8988T (cell line): ENCODE measurements around the gene SLC2A5.
"Not testable (repeated sequence)": the region's sequence is repeated elsewhere in the genome, so short reads cannot be mapped to it uniquely, and the experiment has no call there.

Experiments used
- DNase-seq: peaks from one replicate; pipeline ENCODE4 v3.0.0; 2011

The SLC2A5 gene, protein sequence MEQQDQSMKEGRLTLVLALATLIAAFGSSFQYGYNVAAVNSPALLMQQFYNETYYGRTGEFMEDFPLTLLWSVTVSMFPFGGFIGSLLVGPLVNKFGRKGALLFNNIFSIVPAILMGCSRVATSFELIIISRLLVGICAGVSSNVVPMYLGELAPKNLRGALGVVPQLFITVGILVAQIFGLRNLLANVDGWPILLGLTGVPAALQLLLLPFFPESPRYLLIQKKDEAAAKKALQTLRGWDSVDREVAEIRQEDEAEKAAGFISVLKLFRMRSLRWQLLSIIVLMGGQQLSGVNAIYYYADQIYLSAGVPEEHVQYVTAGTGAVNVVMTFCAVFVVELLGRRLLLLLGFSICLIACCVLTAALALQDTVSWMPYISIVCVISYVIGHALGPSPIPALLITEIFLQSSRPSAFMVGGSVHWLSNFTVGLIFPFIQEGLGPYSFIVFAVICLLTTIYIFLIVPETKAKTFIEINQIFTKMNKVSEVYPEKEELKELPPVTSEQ

DNA sequence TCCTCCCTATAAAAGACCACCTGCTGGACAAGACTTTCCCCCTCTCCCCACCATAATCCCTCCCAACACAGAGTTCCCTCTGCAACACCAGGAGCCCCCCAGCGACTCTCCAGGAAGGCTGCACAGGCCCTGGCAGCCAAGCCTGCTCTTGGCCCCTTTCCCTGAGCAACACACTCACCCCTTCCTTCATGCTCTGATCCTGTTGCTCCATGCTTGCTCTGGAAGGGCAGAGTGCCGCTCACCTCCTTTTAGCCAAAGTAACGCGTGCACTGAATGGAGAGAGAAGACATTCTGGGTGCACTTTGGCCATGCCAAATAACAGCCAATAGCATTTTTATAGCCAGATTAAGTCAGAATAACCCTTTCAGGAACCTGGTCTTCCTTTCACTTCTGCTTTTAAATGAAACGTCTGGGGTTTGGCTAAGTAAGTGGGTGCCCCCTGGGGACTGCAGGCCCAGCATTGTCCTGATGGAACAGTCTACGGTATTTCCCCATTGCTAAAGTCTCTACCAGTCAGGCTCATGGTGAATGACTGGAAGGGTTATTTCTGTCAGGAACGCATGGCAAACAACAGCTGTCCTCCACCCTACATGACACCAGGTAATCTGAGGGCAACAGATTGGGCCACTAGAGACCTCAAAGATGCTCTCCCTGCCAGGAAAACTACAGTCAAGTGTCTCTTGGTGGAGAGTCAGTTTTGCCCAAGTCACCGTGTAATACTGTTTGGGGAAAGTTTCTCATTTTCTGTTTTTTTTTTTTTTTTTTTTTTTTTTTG lies at the start of gene SLC2A5:
TSS of gene SLC2A5 (minus strand) at position 310 of the 775 bp plus-strand sequence. CDS start at position 211, 99 bp downstream.
- DNase-seq = no peak

DNA sequence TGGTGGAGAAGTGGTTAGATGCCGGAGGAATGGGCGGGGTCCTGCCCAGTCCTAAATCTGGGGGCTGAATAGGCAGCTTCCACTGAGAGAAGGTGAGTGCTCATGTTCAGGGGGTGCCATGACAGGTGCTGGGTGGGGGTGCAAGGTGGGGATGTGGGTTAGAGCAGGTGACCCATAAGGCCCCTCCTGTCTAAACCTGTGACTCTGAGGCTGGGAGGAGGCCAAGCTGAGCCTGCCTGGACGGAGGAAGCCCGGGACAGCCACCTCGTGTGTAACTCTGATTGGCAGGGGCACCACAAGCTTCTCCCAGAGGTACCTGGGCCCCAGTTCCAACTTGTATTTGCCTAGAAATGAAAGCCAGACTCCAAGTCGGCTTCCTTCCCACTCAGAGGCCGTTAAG lies 48.8 kb upstream of the SLC2A5 start:
- DNase-seq = no peak

DNA sequence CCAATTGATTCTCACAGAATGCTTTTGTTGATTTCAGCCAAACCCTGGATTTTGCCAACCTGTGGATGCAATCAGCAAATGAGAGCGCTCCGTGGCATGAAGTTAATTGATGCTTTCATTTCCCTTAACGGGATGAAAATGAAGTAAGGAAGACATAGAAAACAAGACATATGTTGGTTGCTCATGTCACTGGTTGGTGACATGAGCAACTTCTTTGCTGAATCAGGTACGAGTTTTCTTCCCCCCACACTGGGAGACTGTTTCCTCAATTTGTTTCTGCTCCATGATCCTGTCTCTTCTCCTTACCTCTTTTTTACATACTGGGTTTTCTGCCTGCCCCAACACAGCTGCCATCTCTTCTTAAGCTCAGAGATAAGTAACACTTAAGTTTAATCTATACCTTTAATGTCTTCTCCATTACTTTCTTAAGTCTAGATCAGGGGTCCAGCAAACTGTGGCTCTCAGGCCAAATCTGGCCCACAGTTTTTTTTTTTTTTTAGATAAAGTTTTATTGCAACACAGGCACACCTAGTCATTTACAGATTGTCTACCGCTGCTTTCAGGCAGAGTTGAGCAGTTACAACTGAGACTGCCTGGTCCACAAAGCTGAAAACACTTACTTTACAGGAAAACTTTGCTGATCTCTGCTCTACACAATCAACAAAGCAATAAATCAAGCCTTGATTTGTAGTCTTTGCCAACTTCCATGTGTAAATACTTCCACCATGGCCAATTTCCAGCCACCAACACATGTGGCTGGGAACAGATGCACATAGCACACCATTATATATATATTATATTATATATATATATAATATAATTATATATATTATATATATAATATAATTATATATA lies 46.1 kb upstream of the SLC2A5 start:
- no peak for DNase-seq

DNA sequence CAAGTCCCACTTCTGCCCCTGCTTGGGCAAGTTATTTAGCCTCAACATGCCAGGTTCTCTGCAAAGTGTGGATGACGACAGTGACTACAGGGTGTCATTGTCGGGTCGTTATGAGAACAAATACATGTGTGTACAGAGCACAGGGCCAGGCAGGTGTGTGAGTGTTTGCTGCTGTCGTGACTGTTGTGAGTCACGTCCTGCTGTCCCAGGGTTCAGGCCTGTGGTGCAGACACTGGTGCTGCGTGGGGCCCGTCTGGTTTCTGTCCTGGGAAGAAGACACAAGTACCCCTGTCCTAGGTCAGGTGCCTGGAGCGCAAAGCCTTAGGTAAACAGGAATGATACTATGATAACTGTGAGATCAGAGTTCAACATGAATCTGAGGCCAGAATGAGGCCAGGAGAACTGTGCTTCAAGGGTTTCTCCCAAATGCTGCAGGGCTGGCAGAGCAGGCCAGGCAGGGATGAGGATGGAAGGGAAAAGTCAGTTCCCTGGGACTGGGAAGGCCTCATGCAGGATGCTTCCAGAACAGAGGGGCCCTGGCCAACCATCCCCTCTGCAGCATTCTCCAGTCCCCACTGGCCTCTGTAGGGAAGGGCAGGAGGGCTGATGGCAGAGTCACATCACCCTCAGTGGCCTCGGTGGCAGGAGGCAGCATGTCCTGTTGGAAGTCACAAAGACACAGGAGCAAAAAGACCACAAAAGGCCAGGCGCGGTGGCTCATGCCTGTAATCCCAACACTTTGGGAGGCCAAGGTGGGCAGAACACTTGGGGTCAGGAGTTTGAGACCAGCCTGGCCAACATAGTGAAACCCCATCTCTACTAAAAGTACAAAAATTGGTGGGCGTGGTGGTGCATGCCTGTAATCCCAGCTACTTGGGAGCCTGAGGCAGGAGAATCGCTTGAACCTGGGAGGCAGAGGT lies 43.8 kb upstream of the SLC2A5 start:
- DNase-seq = no peak

DNA sequence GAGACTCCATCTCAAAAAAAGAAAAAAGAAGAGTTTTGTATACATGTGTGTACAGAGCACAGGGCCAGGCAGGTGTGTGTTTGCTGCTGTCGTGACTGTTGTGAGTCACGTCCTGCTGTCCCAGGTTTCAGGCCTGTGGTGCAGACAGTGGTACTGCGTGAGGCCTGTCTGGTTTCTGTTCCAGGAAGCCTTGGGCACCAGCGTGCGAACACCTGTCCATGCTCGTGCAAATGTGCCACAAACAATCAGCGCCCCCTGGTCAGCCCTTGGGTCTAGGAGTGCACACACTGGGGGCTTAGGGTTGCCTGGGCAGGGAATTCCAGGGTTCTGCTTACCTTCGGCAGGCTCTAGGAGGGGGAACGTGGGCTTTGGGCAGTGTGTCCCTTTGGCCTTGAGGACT lies 42.5 kb upstream of the SLC2A5 start:
- DNase-seq = no peak

DNA sequence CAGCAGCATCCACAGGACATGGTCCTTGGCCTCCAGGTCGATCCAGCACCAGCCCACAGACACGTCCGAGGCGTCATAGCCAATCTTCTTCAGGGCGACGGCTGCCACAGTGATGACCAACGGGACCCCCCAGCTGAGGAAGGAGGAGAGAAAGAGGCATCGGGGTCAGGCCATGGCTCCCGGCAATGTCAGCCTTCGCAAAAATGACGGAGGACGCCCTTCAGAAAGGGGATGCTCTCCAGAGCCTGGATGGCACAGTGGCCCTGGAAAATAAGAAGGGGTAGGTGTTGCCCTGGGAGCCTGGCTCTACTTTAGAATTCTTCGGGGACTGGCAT lies 41.9 kb upstream of the SLC2A5 start:
- no peak for DNase-seq

DNA sequence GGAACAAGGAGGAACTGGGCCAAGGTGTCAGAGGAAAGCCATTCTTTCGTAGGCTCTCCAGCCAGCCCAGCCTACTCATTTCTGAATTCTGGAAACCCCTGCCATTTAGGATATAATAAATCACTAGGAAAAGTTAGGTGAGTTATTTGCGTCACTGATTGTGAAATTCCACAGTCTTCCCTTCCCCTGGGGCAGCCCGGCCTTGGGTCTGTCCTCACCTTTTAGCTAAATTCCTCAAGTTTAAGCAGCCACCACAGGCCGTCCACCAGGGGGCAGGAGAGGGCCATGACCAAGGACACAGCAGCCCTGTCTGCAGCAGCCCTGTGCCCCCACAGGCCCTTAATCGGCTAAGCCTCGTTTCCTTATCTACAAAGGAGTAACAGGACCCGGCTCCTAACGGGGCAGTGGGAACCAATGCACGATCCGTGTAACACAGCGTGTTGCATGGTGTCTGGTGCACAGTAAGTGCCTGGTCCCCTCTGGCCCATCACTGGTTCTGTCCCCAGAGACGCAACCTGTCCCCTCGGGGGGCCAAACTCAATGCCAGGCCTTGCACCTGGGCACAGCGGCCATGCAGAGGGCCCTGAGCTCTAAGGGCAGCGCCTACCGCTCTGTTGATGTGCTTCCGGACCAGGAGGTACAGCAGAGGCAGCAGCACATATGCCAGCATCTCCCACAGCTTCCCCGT lies 41.4 kb upstream of the SLC2A5 start:
- DNase-seq = peak; percentile 62

DNA sequence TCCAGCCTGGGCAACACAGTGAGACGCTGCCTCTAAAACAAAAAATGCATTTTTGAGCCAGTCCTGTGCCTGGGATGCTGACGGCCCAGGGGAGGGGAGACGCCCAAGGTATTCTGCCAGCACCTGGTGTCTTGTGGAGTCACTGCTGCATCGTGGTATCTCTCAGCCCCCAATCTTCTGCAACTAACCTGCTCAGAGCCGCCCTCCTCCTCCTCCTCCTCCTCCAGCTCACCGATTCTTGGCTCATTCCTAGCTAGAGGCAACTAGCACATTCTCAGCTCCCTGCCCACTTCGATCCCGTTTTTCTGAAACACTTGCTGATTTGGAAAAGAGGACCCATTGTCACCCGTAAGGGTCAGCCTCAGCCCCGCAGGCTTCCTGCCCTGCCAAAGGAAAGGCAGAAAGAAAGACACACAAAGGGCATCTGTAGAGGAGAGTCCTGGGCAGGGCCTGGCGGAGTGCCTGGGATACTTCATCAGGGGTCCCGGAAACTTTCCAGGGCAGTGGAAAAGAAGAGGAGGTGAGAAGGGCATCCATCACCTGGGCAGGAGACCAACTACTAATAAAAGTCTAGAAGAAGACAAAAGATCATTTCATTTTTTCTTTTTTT lies 38.7 kb upstream of the SLC2A5 start:
- no peak for DNase-seq

DNA sequence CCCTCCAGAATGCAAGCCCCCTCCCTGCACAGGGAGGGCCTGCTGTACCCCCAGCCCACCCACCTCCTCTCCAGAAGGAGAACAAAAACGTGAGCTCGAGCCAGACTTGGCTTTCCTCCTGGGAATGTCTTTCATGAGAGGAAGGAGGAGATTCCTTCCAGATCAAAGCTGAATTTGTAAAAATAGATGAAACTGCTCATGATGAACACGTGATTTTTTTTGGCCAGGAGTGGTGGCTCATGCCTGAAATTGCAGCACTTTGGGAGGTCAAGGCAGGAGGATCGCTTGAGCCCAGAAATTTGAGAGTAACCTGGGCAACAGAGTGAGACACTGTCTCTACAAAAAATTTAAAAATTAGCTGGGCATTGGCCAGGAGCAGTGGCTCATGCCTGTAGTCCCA lies 37.7 kb upstream of the SLC2A5 start:
- DNase-seq = no peak

DNA sequence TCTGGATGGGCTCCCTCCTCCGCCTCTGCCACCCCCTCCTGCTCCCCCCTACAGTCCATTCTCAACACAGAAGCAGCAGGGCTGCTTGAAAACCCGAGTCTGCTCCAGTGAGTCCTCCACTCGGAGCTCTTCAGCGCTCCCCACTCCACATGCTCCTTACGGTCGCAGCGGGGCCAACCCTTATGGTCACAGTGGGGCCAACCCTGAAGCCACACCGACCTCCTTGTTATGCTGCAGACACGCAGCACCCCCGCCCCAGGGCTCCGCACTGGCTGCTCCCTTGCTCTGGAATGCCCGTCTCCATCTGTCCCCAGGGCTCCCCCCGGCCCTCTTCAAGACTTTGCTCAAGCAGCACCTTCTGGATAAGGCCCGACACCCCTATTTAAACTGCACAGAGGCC lies 36.9 kb upstream of the SLC2A5 start:
- no peak for DNase-seq

DNA sequence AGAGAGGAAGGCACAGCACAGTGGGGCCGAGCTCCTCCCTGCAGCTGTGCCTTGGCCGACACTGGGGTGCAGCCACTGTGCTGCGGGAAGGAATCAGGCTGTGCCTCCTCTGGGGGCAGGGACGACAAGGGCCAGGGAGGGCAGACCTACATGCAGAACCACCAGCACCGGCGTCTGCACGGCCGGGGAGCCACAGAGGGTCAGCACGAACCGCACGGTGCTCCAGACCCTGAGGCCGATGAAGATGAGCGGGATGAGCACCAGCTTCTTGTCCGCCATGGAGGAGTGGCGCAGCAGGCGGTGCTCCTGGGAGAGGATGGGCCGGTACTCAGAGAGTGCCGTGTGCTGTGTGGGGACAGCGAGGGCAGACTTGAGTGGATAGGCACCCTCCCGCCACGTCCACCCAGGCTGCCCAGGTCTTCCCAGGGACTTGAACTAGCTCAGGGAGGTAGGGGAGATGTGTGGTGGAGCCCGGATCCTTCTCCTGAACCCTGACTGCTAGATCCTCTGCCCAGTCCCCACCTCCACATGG lies 36.0 kb upstream of the SLC2A5 start:
- no peak for DNase-seq

DNA sequence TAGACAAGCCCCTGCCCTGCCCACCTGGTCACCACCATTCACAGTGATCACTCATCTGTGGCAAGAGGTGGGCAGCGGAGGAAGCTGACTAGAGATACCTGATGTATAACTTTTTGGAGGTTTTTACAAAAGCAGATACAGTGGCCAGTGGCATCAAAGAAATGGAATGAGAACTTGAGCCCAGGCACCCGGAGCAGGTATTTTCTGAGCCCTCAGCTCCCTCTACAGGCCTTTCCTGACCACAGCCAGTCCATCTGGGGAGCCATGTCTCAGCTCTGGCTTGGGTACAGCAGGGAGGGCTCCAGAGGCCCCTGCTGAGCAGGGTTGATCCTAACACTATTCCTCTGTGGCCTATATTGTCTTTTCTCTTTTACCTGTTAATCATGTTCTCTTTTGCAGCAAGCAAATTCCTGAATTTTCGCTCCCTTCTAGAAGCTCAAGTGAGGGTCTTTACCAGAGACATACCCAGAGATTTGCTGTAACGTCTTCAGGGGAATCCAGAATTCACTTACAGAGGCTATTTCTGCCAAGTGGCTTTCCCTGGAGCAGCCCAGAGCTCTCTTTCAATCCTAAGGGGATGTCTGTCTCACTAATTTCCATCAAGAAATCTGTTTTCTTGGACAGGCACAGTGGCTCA lies 32.2 kb upstream of the SLC2A5 start:
- peak; percentile 47 for DNase-seq

DNA sequence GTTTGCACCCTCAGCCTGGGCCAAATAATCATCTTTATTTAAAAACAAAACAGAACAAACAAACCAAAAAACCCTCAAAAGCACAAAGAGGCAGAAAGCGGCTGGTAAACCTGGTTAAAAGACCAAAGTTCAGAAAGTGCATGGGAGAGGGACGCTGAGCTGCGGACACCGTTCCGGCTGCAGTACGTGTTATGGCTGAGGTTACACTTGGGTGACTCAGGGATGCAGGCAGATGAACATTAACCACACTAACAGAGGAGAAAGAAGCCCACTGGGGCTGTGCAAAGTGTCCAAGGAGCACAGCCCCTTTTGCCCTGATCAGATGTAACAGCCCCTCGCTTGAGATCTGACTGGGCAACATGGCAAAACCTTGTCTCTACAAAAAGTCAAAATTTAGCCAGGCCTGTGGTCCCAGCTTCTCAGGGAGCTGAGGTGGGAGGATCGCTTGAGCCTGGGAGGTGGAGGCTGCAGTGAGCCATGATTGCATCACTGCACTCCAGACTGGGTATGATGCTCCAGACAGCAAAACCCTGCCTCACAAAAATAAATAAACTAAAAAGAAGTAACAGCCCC lies 31.1 kb upstream of the SLC2A5 start:
- DNase-seq = no peak

DNA sequence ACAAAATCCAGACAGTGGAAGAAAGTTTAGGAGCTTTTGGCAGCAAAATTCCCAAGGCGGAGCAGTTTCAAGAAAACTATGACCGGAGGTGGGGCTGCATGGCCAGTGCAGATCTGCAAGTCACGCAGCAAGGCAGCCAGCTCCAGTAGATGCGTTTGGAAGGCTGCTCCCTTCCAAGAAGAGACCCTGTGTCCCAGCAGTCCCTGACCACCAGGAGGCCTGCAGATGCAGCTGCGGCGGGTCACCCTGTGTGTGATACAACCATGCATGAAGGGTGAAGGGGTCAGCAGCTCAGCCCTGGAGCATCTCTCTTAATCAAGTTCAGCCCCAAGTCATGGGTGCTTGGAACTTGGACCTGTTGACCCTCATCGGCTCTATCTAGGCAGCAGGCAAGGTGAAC lies 30.1 kb upstream of the SLC2A5 start:
- DNase-seq = no peak

DNA sequence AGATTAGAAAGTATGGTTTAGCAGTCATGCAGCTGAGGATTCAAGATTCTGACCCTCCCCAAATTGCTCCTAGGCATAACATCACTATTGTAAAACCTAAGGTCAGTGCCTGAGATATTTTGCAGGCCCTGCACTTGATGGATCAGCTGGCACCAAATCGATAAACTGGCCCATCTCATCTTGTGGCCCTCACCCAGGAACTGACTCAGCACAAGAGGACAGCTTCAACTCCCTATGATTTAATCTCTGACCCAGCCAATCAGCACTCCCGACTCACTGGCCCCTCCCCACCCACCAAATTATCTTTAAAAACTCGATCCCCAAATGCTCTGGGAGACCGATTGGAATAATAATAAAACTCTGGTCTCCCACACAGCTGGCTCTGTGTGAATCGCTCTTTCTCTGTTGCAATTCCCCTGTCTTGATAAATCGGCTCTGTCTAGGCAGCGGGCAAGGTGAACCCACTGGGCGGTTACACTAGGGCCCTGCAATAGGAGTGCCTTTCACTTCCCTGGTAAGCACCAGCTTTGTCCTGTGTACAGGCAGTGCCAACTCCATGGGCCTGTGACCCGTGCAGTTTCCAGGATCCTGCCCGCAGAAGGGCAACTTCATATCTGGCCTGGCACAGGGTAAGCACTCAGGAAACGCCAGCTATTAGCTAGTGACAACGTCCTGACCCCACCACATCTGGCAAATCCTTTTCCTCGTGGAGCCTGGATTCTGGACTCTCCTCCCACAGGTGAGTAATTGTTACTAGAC lies 28.7 kb upstream of the SLC2A5 start:
- no peak for DNase-seq

DNA sequence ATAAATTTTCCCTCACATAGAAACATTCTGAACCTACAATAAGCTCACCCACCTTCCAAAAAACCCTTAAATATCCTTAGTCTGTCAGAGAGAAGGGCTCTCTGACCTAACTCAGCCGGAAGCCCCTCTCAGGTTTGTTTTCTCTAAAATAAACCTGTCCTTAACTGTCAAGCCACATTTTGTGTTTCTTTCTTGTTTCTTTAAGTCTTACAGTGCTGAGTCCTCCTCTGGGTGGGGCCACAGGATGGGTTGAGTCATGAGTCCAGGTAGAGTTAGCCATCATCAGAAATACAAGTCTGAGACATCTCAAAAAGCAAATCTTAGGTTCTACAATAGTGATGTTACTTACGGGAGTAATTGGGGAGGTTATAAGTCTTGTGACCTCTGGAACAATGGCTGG lies 26.4 kb upstream of the SLC2A5 start:
- no peak for DNase-seq

DNA sequence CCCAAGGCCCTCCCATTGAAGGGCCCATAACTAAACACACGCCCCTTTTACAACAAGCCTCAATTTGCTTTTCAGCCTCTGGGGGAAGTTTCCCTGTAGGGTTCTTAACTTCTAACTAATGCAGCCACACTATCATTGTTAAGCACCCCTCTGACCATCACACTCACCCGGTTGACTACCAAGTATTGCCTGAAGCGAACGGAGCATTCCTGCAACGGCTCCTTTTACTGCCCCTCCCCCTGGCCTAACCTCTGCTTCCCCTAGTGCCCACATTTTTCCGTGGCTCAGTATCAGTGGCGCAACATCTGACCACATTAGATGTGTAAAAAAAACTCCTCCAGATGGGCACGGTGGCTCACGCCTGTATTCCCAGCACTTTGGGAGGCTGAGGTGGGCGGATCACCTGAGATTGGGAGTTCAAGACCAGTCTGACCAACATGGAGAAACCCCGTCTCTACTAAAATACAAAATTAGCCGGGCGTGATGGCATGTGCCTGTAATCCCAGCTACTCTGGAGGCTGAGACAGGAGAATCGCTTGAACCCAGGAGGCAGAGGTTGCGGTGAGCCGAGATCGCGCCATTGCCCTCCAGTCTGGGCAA lies 24.7 kb upstream of the SLC2A5 start:
- not testable (repeated sequence) for DNase-seq

DNA sequence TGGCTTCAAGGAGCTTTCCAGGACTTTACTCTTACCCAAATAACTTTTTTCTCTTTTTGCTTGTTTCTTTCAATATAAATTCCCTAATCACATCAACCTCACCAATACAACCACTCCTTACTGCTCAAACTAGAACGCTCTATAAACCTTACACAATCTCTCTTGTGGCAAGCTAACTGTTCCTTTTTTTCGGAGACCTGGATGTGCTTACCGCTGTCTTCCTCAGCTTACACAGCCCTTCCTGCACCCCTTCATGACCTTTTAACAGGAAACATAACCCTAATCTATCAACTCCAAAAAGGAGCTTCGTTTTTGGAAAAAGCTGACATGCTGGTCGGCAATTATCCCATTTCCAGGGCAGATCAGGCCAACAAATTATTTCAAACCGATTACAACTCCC lies 24.1 kb upstream of the SLC2A5 start:
- no peak for DNase-seq

DNA sequence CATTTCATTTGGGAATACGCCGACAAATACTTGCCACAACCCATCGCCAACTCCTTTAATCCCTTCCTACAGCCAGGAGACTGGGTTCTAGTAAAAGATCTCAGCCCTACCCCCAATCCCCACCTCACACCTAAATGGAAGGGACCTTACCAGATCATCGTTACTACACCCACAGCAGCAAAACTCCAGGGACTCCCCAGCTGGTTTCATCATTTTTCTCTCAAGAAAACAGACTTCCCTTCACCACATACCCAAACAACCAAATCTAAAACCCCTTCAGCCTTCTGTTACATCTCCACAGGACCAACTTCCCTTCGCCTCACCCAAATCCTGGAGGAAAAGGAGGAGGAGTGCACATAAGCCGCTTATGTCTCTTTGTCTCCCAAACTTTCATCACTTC lies 23.7 kb upstream of the SLC2A5 start:
- DNase-seq = no peak
